GM23338 (cell line): ENCODE data around the gene JDP2. TPM values are rescaled to one million over a fixed set of nuclear protein-coding genes. Genes with fewer than 3 reads are reported as not detected.

Source experiments
- ATAC-seq: fragments of 200-7000 bp; cut with Tn5 transposase; 3 replicates; pipeline ENCODE4 v1.9.1; 2020
- DNase-seq: peaks from one replicate; pipeline ENCODE4 v3.0.0-alpha.2; 2015; ENCODE audit warnings: low spot score
- H2AFZ ChIP-seq: fragments of 200-600 bp; sonication (generic); 2 replicates; pipeline ENCODE4 v1.8.0; 2016; ENCODE audit warnings: antibody characterized with exemption, mild to moderate bottlenecking, moderate library complexity
- H3F3A ChIP-seq: fragments of 200-600 bp; sonication (generic); replicated peaks from 2 replicates; pipeline ENCODE4 v1.8.0; 2017; ENCODE audit warnings: antibody characterized with exemption, mixed run types, low read depth
- H3K27ac ChIP-seq: fragments of 200-600 bp; sonication (generic); 2 replicates; pipeline ENCODE4 v1.6.1; 2016; ENCODE audit warnings: low read depth
- H3K27me3 ChIP-seq: fragments of 200-600 bp; sonication (generic); 2 replicates; pipeline ENCODE4 v1.8.0; 2016; ENCODE audit warnings: mild to moderate bottlenecking, mixed run types, moderate library complexity; ENCODE audit not compliant: insufficient read depth
- H3K36me3 ChIP-seq: fragments of 200-600 bp; sonication (generic); 2 replicates; pipeline ENCODE4 v1.8.0; 2016; ENCODE audit warnings: mild to moderate bottlenecking; ENCODE audit not compliant: insufficient read depth
- H3K4me1 ChIP-seq: fragments of 200-600 bp; sonication (generic); 2 replicates; pipeline ENCODE4 v1.8.0; 2016; ENCODE audit warnings: mild to moderate bottlenecking, moderate library complexity; ENCODE audit not compliant: insufficient read depth
- H3K4me2 ChIP-seq: fragments of 200-600 bp; sonication (generic); 2 replicates; pipeline ENCODE4 v1.7.1; 2017; ENCODE audit warnings: mixed run types
- H3K4me3 ChIP-seq: fragments of 200-600 bp; sonication (generic); 2 replicates; pipeline ENCODE4 v1.6.1; 2016; ENCODE audit warnings: mixed run types
- H3K79me2 ChIP-seq: fragments of 200-600 bp; sonication (generic); replicated peaks from 2 replicates; pipeline ENCODE4 v1.8.0; 2017; ENCODE audit warnings: mild to moderate bottlenecking; ENCODE audit not compliant: insufficient read depth
- H3K9me2 ChIP-seq: fragments of 200-600 bp; sonication (generic); 2 replicates; pipeline ENCODE4 v1.8.0; 2017; ENCODE audit not compliant: insufficient read depth
- H4K20me1 ChIP-seq: fragments of 200-600 bp; sonication (generic); replicated peaks from 2 replicates; pipeline ENCODE4 v1.8.0; 2017; ENCODE audit warnings: mild to moderate bottlenecking; ENCODE audit not compliant: insufficient read depth
- H3K27ac Mint-ChIP-seq: 2 replicates; pipeline ENCODE4 v1.8.0; 2020; ENCODE audit warnings: inconsistent platforms, mild to moderate bottlenecking, moderate library complexity, mixed read lengths
- H3K27me3 Mint-ChIP-seq: 3 replicates; pipeline ENCODE4 v1.8.0; 2022; ENCODE audit warnings: low read depth, mild to moderate bottlenecking, moderate library complexity, mixed read lengths, inconsistent platforms; ENCODE audit not compliant: insufficient read depth, poor library complexity
- H3K36me3 Mint-ChIP-seq: 3 replicates; pipeline ENCODE4 v1.8.0; 2021; ENCODE audit warnings: low read depth, mild to moderate bottlenecking, inconsistent platforms, moderate library complexity, mixed read lengths
- H3K4me1 Mint-ChIP-seq: 3 replicates; pipeline ENCODE4 v1.8.0; 2020; ENCODE audit warnings: mild to moderate bottlenecking, inconsistent platforms, mixed read lengths
- H3K4me3 Mint-ChIP-seq: 3 replicates; pipeline ENCODE4 v1.8.0; 2021; ENCODE audit warnings: moderate library complexity, mild to moderate bottlenecking, inconsistent platforms, mixed read lengths
- H3K9me3 Mint-ChIP-seq: 3 replicates; pipeline ENCODE4 v1.8.0; 2020; ENCODE audit warnings: moderate library complexity, mild to moderate bottlenecking, inconsistent platforms, mixed read lengths
- CREB1 ChIP-seq: fragments of 250-450 bp; sonication (Bioruptor Pico); IDR thresholded peaks from 2 replicates; pipeline ENCODE4 v1.5.0; 2020; ENCODE audit warnings: low read depth, mild to moderate bottlenecking, moderate library complexity
- CTCF ChIP-seq, 2 experiments: fragments of 200-600 bp in 1 of 2; sonication (generic) in 1 of 2; conservative IDR thresholded peaks; 2 replicates each; pipeline versions ENCODE4 v1.5.1 to v1.6.1; 2016 to 2017; ENCODE audit warnings: antibody characterized with exemption in 2 of 2, low read depth in 2 of 2, mild to moderate bottlenecking in 2 of 2, moderate library complexity in 1 of 2
- EZH2 ChIP-seq: fragments of 200-600 bp; sonication (generic); IDR thresholded peaks from one replicate; pipeline ENCODE4 v1.8.0; 2017; ENCODE audit warnings: antibody characterized with exemption, mild to moderate bottlenecking, low read depth; ENCODE audit not compliant: unreplicated experiment
- EZH2phosphoT487 ChIP-seq: fragments of 200-600 bp; sonication (generic); IDR thresholded peaks from one replicate; pipeline ENCODE4 v1.8.1; 2018; ENCODE audit warnings: antibody characterized with exemption; ENCODE audit not compliant: unreplicated experiment
- JUNB ChIP-seq: IDR thresholded peaks from one replicate; pipeline ENCODE4 v1.6.1; 2016; ENCODE audit warnings: antibody characterized with exemption; ENCODE audit not compliant: unreplicated experiment
- NANOG ChIP-seq: IDR thresholded peaks from 2 replicates; pipeline ENCODE4 v1.6.1; 2016; ENCODE audit warnings: antibody characterized with exemption, borderline replicate concordance
- STAT1 ChIP-seq: IDR thresholded peaks from one replicate; pipeline ENCODE4 v1.6.1; 2016; ENCODE audit warnings: antibody characterized with exemption; ENCODE audit not compliant: unreplicated experiment
- ZNF114 ChIP-seq: fragments of 250-450 bp; sonication (Bioruptor Pico); IDR thresholded peaks from 2 replicates; pipeline ENCODE4 v1.5.0; 2020; ENCODE audit warnings: mild to moderate bottlenecking, moderate library complexity
- polyA plus RNA-seq: library from polyadenylated mRNA; unstranded; fragments of >200 nt; fragmentation: Nextera tagmentation; extraction: Ambion mirVana; gene quantifications from 2 replicates; pipeline ENCODE4 v1.2.1, GENCODE V29; 2016
- total RNA-seq: library from RNA; depleted of rRNA; stranded (reverse); fragments of >200 nt; shearing (Covaris generic); gene quantifications from 2 replicates; pipeline ENCODE4 v1.2.3, GENCODE V29; 2014

JDP2 gene
- total and polyA plus RNA-seq, 2 experiments from 2014 or later, result 12.5 to 38.9 TPM

- Histone ChIP-seq H3K4me2 (no peak overlapping the region), H3K27ac (no peak overlapping the region), H3K27me3 (no peaks in the 10 kb centered on the region), H4K20me1 (no peaks in the 10 kb centered on the region), H2AFZ (no peak overlapping the region), H3K79me2 (no peaks in the 10 kb centered on the region), H3K36me3 (no peaks in the 10 kb centered on the region), H3K4me1 (no peaks in the 10 kb centered on the region), H3K4me3 (no peak overlapping the region), H3F3A (no peaks in the 10 kb centered on the region), H3K9me2 (peaks cover 13% of the 10 kb centered on the region; the same call in 1 of the 2 replicates)
- Mint-ChIP-seq H3K9me3 (no peaks in the 10 kb centered on the region), H3K36me3 (no peaks in the 10 kb centered on the region), H3K27me3 (no peaks in the 10 kb centered on the region), H3K4me1 (no peaks in the 10 kb centered on the region), H3K4me3 (no peak overlapping the region), H3K27ac (no peak overlapping the region)
- TF ChIP-seq EZH2phosphoT487 (no peak), STAT1 (no peak), ZNF114 (no peak), EZH2 (no peak), CTCF (conservative IDR thresholded peaks at IDR 0.05; ENCODE audit: low read depth in 2 of 2) (no peak), JUNB (no peak), CREB1 (CRISPR knock-in tag) (no peak)
- ATAC-seq (no peak), DNase-seq (no peak)
Measured at GRCh38 chr14:75494896-75495295, 67.1 kb downstream of the JDP2 start.

GRCh38 chr14:75495399-75495798 lies 67.6 kb downstream of the JDP2 start:
- no peaks in the 10 kb centered on the region for H3K27me3 ChIP-seq
- H3K79me2 ChIP-seq, result no peaks in the 10 kb centered on the region
- H3K36me3 ChIP-seq, result no peaks in the 10 kb centered on the region
- peaks cover 13% of the 10 kb centered on the region; the same call in 1 of the 2 replicates for H3K9me2 ChIP-seq
- no peaks in the 10 kb centered on the region for H3K9me3 Mint-ChIP-seq
- H3K4me3 Mint-ChIP-seq, result no peak overlapping the region
- H4K20me1 ChIP-seq, result no peaks in the 10 kb centered on the region
- ATAC-seq, result no peak
- H3K4me1 Mint-ChIP-seq, result no peaks in the 10 kb centered on the region
- H3K27me3 Mint-ChIP-seq, result no peaks in the 10 kb centered on the region
- DNase-seq, result no peak
- no peaks in the 10 kb centered on the region for H3K4me1 ChIP-seq
- no peaks in the 10 kb centered on the region for H3F3A ChIP-seq
- H3K27ac Mint-ChIP-seq, result no peak overlapping the region
- H3K36me3 Mint-ChIP-seq, result no peaks in the 10 kb centered on the region
- no peak overlapping the region for H3K4me3 ChIP-seq
- H3K27ac ChIP-seq, result no peak overlapping the region
- H2AFZ ChIP-seq, result no peak overlapping the region
- H3K4me2 ChIP-seq, result no peak overlapping the region
- TF ChIP-seq STAT1, result no peak
- TF ChIP-seq JUNB, result no peak
- no peak for TF ChIP-seq CTCF (conservative IDR thresholded peaks at IDR 0.05; ENCODE audit: low read depth in 2 of 2)
- TF ChIP-seq NANOG, result no peak
